Activated CD8-positive, alpha-beta memory T cell treated with anti-CD3 and anti-CD28 coated beads, Interleukin-2, amount 50 U/mL, for 48 hours (primary cell): ENCODE results near the gene DLGAP4.

Experiments
- DNase-seq: peaks from one replicate; pipeline ENCODE4 v3.0.0-alpha.2; 2020

DLGAP4 gene

GRCh38 chr20:36310215-36310981 is 4.3 kb downstream of the DLGAP4 start:
- DNase-seq, result no peak

GRCh38 chr20:36311141-36311853 is 5.2 kb downstream of the DLGAP4 start:
- DNase-seq, result no peak

GRCh38 chr20:36311854-36312723 is 6.0 kb downstream of the DLGAP4 start:
- DNase-seq, result no peak

- DNase-seq, result peak; percentile 22
Observed at GRCh38 chr20:36312724-36313441, 6.7 kb downstream of the DLGAP4 start.

- peak; percentile 40 for DNase-seq
Observed at GRCh38 chr20:36313476-36313875, 7.3 kb downstream of the DLGAP4 start.

- DNase-seq, result peak; percentile 32
Observed at GRCh38 chr20:36313926-36314325, 7.8 kb downstream of the DLGAP4 start.

GRCh38 chr20:36314734-36315544 is 8.8 kb downstream of the DLGAP4 start:
- DNase-seq, result peak; percentile 23

GRCh38 chr20:36315545-36316351 is 9.6 kb downstream of the DLGAP4 start:
- peak; percentile 44 for DNase-seq

- DNase-seq, result no peak
Observed at GRCh38 chr20:36317675-36318074, 11.5 kb downstream of the DLGAP4 start.

- no peak for DNase-seq
Observed at GRCh38 chr20:36318166-36318565, 12.0 kb downstream of the DLGAP4 start.

- no peak for DNase-seq
Observed at GRCh38 chr20:36319356-36320260, 13.5 kb downstream of the DLGAP4 start.

- no peak for DNase-seq
Observed at GRCh38 chr20:36320261-36320897, 14.2 kb downstream of the DLGAP4 start.

GRCh38 chr20:36320898-36321695 is 15.0 kb downstream of the DLGAP4 start:
- no peak for DNase-seq

- DNase-seq, result no peak
Observed at GRCh38 chr20:36322131-36322530, 16.0 kb downstream of the DLGAP4 start.

- no peak for DNase-seq
Observed at GRCh38 chr20:36330091-36330490, 24.0 kb downstream of the DLGAP4 start.

- DNase-seq, result no peak
Observed at GRCh38 chr20:36331209-36331608, 25.1 kb downstream of the DLGAP4 start.

GRCh38 chr20:36333841-36334240 is 27.7 kb downstream of the DLGAP4 start:
- DNase-seq, result no peak
